B cell (primary cell): ENCODE data around the gene GATA5. TPM values are rescaled to one million over a fixed set of nuclear protein-coding genes. Genes with fewer than 3 reads are reported as not detected.

Experiments
- ATAC-seq: fragments of 200-7000 bp; cut with Tn5 transposase; one replicate; pipeline ENCODE4 v1.10.0; 2021; ENCODE audit warnings: low read depth, mild to moderate bottlenecking, moderate number of reproducible peaks, moderate library complexity
- CTCF ChIA-PET: fragments of 350-600 bp; sonication (Branson Sonifier 250); formaldehyde crosslinking; loops from one replicate; lab custom pipeline; 2021; ENCODE audit warnings: antibody characterized with exemption, inconsistent platforms; lab: Charles Lee
- POLR2A ChIA-PET: fragments of 350-600 bp; sonication (Branson Sonifier 250); formaldehyde crosslinking; loops from one replicate; lab custom pipeline; 2021; ENCODE audit warnings: antibody characterized with exemption; lab: Charles Lee
- DNase-seq: peaks from one replicate; pipeline ENCODE4 v3.0.0; 2013
- H2AFZ ChIP-seq: 2 replicates; pipeline ENCODE4 v1.6.1; 2012; ENCODE audit warnings: mild to moderate bottlenecking, low read depth, low read length; ENCODE audit not compliant: insufficient read depth, poor library complexity, severe bottlenecking
- H3K27ac ChIP-seq, 2 donors: 1 replicate in 1 of 2; 2 replicates in 1 of 2; pipeline ENCODE4 v1.5.1; 2012 to 2013; ENCODE audit warnings: low read length in 2 of 2, mild to moderate bottlenecking in 2 of 2, moderate library complexity in 1 of 2
- H3K27me3 ChIP-seq, 4 experiments: fragments of 200-600 bp in 1 of 4; sonication (generic) in 1 of 4; replicated peaks in 1 of 4; 1 replicate in 2 of 4; 2 replicates in 2 of 4; pipeline versions ENCODE4 v1.6.1 to v1.7.0; 2013 to 2016; ENCODE audit warnings: low read length in 3 of 4, mild to moderate bottlenecking in 2 of 4, mixed read lengths in 1 of 4, moderate library complexity in 1 of 4; ENCODE audit not compliant: insufficient read depth in 4 of 4, control insufficient read depth in 3 of 4; ENCODE audit errors: control extremely low read depth in 1 of 4
- H3K36me3 ChIP-seq, 2 experiments: replicated peaks in 1 of 2; 1 replicate in 1 of 2; 2 replicates in 1 of 2; pipeline versions ENCODE4 v1.6.1 to v1.7.1; 2013; ENCODE audit warnings: low read length in 1 of 2; ENCODE audit not compliant: insufficient read depth in 2 of 2, control insufficient read depth in 1 of 2; ENCODE audit errors: control extremely low read depth in 1 of 2, extremely low read depth in 1 of 2
- H3K4me1 ChIP-seq, 2 donors: fragments of 200-600 bp in 1 of 2; sonication (generic) in 1 of 2; 1 replicate in 1 of 2; 2 replicates in 1 of 2; pipeline versions ENCODE4 v1.5.1 to v1.6.1; 2013 to 2017; ENCODE audit warnings: low read length in 2 of 2; ENCODE audit not compliant: control insufficient read depth in 2 of 2, insufficient read depth in 2 of 2
- H3K4me2 ChIP-seq: replicated peaks from 2 replicates; pipeline ENCODE3; 2012; ENCODE audit warnings: mild to moderate bottlenecking, low read depth, low read length; ENCODE audit not compliant: poor library complexity, severe bottlenecking
- H3K4me3 ChIP-seq, 5 experiments: fragments of 200-600 bp in 1 of 5; sonication (generic) in 1 of 5; 1 replicate in 3 of 5; 2 replicates in 2 of 5; pipeline versions ENCODE4 v1.5.1 to v1.7.0; 2011 to 2016; ENCODE audit warnings: low read length in 4 of 5, mild to moderate bottlenecking in 4 of 5, low read depth in 2 of 5, control low read depth in 1 of 5, moderate library complexity in 1 of 5; ENCODE audit not compliant: insufficient read depth in 1 of 5; ENCODE audit errors: control extremely low read depth in 1 of 5, extremely low read depth in 1 of 5
- H3K79me2 ChIP-seq: fragments of 200-600 bp; sonication (generic); one replicate; pipeline ENCODE4 v1.6.0; 2016; ENCODE audit warnings: low read length; ENCODE audit not compliant: control insufficient read depth, insufficient read depth
- H3K9ac ChIP-seq: fragments of 200-600 bp; sonication (generic); 2 replicates; pipeline ENCODE4 v1.6.1; 2017; ENCODE audit warnings: mild to moderate bottlenecking, low read length, moderate library complexity
- H3K9me3 ChIP-seq, 3 donors: one replicate each; pipeline versions ENCODE4 v1.6.1 to v1.7.1; 2013; ENCODE audit warnings: low read length in 2 of 3; ENCODE audit not compliant: control insufficient read depth in 2 of 3, insufficient read depth in 1 of 3; ENCODE audit errors: control extremely low read depth in 1 of 3
- H4K20me1 ChIP-seq: 2 replicates; pipeline ENCODE4 v1.6.0; 2012; ENCODE audit warnings: mild to moderate bottlenecking, low read length; ENCODE audit not compliant: insufficient read depth, control insufficient read depth, poor library complexity, severe bottlenecking
- H3K27ac Mint-ChIP-seq: one replicate; pipeline ENCODE4 v1.8.0; 2021; ENCODE audit warnings: mixed read lengths
- H3K27me3 Mint-ChIP-seq: one replicate; pipeline ENCODE4 v1.8.0; 2021; ENCODE audit warnings: mixed read lengths
- H3K4me1 Mint-ChIP-seq: one replicate; pipeline ENCODE4 v1.8.0; 2021; ENCODE audit warnings: mixed read lengths
- H3K4me3 Mint-ChIP-seq: one replicate; pipeline ENCODE4 v1.8.0; 2021; ENCODE audit warnings: mixed read lengths
- H3K9me3 Mint-ChIP-seq: one replicate; pipeline ENCODE4 v1.8.0; 2022; ENCODE audit warnings: mixed read lengths; ENCODE audit not compliant: insufficient read depth
- EZH2 ChIP-seq: IDR thresholded peaks from 2 replicates; pipeline ENCODE4 v1.6.1; 2012; ENCODE audit warnings: borderline replicate concordance, low read depth, mild to moderate bottlenecking, moderate library complexity, low read length; ENCODE audit not compliant: insufficient read depth, poor library complexity, severe bottlenecking
- WGBS: methylation state at CpG from one replicate; pipeline ENCODE4 v1.1.5; 2013; ENCODE audit warnings: missing lambda C conversion rate; ENCODE audit not compliant: insufficient coverage; 5-methylcytosine and 5-hydroxymethylcytosine counted together
- intact Hi-C: fragments of 100-400 bp; cut with micrococcal nuclease; formaldehyde crosslinking; loops from one replicate; pipeline ENCODE4 v1.10.0; 2022
- polyA plus RNA-seq: library from polyadenylated mRNA; depleted of rRNA; stranded (reverse); fragments of >200 nt; gene quantifications from 2 replicates; pipeline ENCODE4 v1.2.3, GENCODE V29; 2012
- total RNA-seq, 2 donors: library from RNA; stranded (reverse); fragments of 120-200 nt in 1 of 2; gene quantifications; 1 replicate in 1 of 2; 2 replicates in 1 of 2; pipeline versions ENCODE4 v1.2.3 to v1.2.4, GENCODE V29; 2013 to 2022
- TF ChIP-seq, protein P1 (sequence below): fragments of 200-600 bp; IDR thresholded peaks from one replicate; pipeline ENCODE4 v1.8.0; 2022; ENCODE audit warnings: antibody characterized with exemption, mild to moderate bottlenecking

The GATA5 gene
- total and polyA plus RNA-seq, 2 donors (not counting 1 experiment from before 2014, with no cell fraction given) = not detected

DNA sequence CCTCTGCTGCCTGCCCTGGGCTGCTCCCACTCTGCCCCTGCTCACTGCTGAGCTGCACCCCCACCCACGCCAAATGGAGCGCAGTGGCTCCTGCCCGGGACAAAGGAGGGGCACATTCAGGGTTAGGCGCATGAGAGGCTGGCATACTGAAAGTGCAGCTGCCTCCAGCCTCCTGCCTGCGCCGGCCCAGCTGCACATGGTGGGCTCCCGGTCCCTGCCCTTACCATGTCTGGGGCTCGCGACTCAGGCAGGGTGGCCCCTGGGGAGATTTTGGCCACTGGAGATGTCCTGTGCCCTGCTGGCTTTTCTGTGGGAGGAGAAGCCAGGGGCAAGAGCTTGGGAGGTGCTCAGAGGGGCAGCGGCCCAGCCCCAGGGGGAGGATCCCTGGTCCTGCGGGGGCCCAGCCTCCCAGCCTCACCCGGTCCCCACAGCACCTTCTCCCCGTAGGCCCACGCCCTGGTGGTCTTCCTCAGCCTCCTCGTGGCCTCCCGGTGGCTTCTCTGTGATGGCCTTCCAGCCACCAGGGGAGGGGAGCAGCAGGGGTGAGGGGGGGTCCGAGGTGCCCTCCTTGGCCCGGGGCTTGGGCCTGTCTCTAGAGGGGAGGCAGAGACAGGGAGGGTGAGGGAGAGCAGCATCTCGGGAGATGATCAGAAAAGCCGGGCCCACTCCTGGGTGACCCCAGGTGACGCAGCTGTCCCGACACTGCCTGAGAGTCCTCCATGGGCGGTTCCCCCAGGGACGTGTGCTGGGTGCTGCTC lies 60.3 kb downstream of the GATA5 start:
- no peak for TF ChIP-seq EZH2
- TF ChIP-seq, protein P1, sequence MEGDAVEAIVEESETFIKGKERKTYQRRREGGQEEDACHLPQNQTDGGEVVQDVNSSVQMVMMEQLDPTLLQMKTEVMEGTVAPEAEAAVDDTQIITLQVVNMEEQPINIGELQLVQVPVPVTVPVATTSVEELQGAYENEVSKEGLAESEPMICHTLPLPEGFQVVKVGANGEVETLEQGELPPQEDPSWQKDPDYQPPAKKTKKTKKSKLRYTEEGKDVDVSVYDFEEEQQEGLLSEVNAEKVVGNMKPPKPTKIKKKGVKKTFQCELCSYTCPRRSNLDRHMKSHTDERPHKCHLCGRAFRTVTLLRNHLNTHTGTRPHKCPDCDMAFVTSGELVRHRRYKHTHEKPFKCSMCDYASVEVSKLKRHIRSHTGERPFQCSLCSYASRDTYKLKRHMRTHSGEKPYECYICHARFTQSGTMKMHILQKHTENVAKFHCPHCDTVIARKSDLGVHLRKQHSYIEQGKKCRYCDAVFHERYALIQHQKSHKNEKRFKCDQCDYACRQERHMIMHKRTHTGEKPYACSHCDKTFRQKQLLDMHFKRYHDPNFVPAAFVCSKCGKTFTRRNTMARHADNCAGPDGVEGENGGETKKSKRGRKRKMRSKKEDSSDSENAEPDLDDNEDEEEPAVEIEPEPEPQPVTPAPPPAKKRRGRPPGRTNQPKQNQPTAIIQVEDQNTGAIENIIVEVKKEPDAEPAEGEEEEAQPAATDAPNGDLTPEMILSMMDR = no peak
- Histone ChIP-seq H3K4me1 (peaks cover 0 to 1% of the 10 kb centered on the region in 2 donors), H3K9me3 (no peaks in the 10 kb centered on the region), H3K27me3 (peaks cover 0 to 8% (median 0%) of the 10 kb centered on the region in 4 experiments), H3K27ac (no peak overlapping the region), H3K79me2 (no peaks in the 10 kb centered on the region), H3K4me3 (no peak overlapping the region), H3K9ac (no peak overlapping the region), H2AFZ (no peak overlapping the region), H4K20me1 (no peaks in the 10 kb centered on the region), H3K36me3 (no peaks in the 10 kb centered on the region), H3K4me2 (no peak overlapping the region)
- CTCF ChIA-PET = no interaction called here
- Mint-ChIP-seq H3K27me3 (no peaks in the 10 kb centered on the region), H3K27ac (no peak overlapping the region), H3K4me3 (no peak overlapping the region), H3K4me1 (no peaks in the 10 kb centered on the region), H3K9me3 (no peaks in the 10 kb centered on the region)
- WGBS = 87% methylated on average over 24 of the region's 24 CpGs
- intact Hi-C loops = no loop called here
- DNase-seq = no peak
- no peak for ATAC-seq
- POLR2A ChIA-PET = no interaction called here

DNA sequence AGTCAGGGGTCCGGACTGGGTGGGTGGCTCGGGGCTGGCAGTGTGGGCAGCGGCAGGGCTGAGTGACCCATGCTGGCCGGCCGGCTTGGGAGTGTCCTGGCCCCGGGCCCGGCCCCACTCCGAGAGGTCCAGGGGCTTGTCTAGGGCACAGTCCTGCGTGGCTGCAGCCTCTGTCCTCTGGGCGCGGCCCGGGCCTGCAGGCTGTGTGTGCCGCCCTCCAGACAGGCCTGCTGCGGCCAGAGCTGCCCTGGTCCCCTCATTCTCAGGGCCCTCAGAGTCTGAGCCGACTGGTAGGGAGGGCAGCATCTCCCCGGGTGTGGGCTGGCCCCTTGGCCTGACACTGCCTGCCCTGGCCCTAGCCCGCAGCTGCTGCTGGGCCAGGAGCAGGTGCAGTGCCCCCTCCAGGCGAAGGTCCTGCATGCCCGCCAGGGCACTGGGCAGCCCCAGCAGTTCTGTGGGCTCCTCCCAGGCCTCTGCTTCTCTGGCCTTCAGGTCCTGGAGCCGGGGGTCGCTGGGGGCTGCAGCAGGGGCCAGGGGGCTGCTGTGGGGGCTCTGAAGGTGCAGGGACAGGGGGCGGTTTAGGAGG lies 61.8 kb downstream of the GATA5 start:
- DNase-seq (no peak), ATAC-seq (no peak)
- Mint-ChIP-seq H3K27me3 (no peaks in the 10 kb centered on the region), H3K4me3 (no peak overlapping the region), H3K4me1 (peaks cover 12% of the 10 kb centered on the region), H3K27ac (no peak overlapping the region), H3K9me3 (no peaks in the 10 kb centered on the region)
- no peaks in the 10 kb centered on the region for H4K20me1 ChIP-seq
- 90% methylated on average over 22 of the region's 22 CpGs for WGBS
- H3K4me3 ChIP-seq = no peak overlapping the region
- H3K9me3 ChIP-seq = no peaks in the 10 kb centered on the region
- CTCF ChIA-PET = no interaction called here
- H3K27me3 ChIP-seq = peaks cover 0 to 8% (median 0%) of the 10 kb centered on the region in 4 experiments
- H3K4me1 ChIP-seq = peaks cover 11 to 15% of the 10 kb centered on the region in 2 donors
- intact Hi-C loops = no loop called here
- TF ChIP-seq, protein P1 = no peak
- TF ChIP-seq EZH2 = no peak
- H2AFZ ChIP-seq = no peak overlapping the region
- POLR2A ChIA-PET = no interaction called here
- H3K79me2 ChIP-seq = no peaks in the 10 kb centered on the region
- H3K9ac ChIP-seq = no peak overlapping the region
- H3K4me2 ChIP-seq = no peak overlapping the region
- H3K36me3 ChIP-seq = no peaks in the 10 kb centered on the region
- no peak overlapping the region for H3K27ac ChIP-seq
